Natural killer cell (primary cell): Measurements from ENCODE around the gene UNC13B. TPM values are rescaled to one million over a fixed set of nuclear protein-coding genes. Genes with fewer than 3 reads are reported as not detected.

Experiments used
- ATAC-seq, 3 donors: fragments of 150-1000 bp in 2 of 3; fragments of 200-7000 bp in 1 of 3; cut with Tn5 transposase; 1 replicate in 1 of 3; 2 replicates in 2 of 3; pipeline ENCODE4 v1.10.0; 2021; ENCODE audit warnings: mild to moderate bottlenecking in 2 of 3, moderate library complexity in 2 of 3
- DNase-seq, 2 donors: peaks; one replicate each; pipeline versions ENCODE4 v3.0.0 to v3.0.0-alpha.2; 2013 to 2021; ENCODE audit warnings: mixed read lengths in 1 of 2
- H3K27ac ChIP-seq: one replicate; pipeline ENCODE4 v1.5.1; 2013; ENCODE audit warnings: mild to moderate bottlenecking, low read length
- H3K27me3 ChIP-seq: one replicate; pipeline ENCODE4 v1.6.1; 2013; ENCODE audit warnings: low read length; ENCODE audit not compliant: control insufficient read depth, insufficient read depth
- H3K36me3 ChIP-seq: one replicate; pipeline ENCODE4 v1.6.1; 2013; ENCODE audit warnings: low read length; ENCODE audit not compliant: control insufficient read depth, insufficient read depth
- H3K4me1 ChIP-seq: one replicate; pipeline ENCODE4 v1.6.1; 2013; ENCODE audit warnings: low read length; ENCODE audit not compliant: control insufficient read depth, insufficient read depth
- H3K4me3 ChIP-seq: one replicate; pipeline ENCODE4 v1.5.1; 2013; ENCODE audit warnings: low read length
- H3K9me3 ChIP-seq: one replicate; pipeline ENCODE4 v1.6.1; 2013; ENCODE audit warnings: low read length; ENCODE audit not compliant: control insufficient read depth, insufficient read depth
- H3K27ac Mint-ChIP-seq, 2 donors: one replicate each; pipeline ENCODE4 v1.8.0; 2022; ENCODE audit warnings: mild to moderate bottlenecking in 2 of 2, mixed read lengths in 2 of 2, moderate library complexity in 1 of 2
- H3K27me3 Mint-ChIP-seq, 2 donors: one replicate each; pipeline ENCODE4 v1.8.0; 2022; ENCODE audit warnings: low read depth in 2 of 2, mixed read lengths in 2 of 2
- H3K36me3 Mint-ChIP-seq: one replicate; pipeline ENCODE4 v1.8.0; 2022; ENCODE audit warnings: mixed read lengths
- H3K4me1 Mint-ChIP-seq, 2 donors: one replicate each; pipeline ENCODE4 v1.8.0; 2022; ENCODE audit warnings: mixed read lengths in 2 of 2
- H3K4me3 Mint-ChIP-seq: one replicate; pipeline ENCODE4 v1.8.0; 2022; ENCODE audit warnings: mild to moderate bottlenecking, moderate library complexity, mixed read lengths
- H3K9me3 Mint-ChIP-seq, 2 donors: one replicate each; pipeline ENCODE4 v1.8.0; 2022; ENCODE audit warnings: mixed read lengths in 2 of 2
- WGBS: methylation state at CpG from one replicate; pipeline ENCODE4 v1.1.7; 2013; ENCODE audit warnings: missing lambda C conversion rate; ENCODE audit not compliant: insufficient coverage; 5-methylcytosine and 5-hydroxymethylcytosine counted together
- intact Hi-C: fragments of 100-400 bp; cut with micrococcal nuclease; formaldehyde crosslinking; loops from one replicate; pipeline ENCODE4 v1.14.2; 2022
- total RNA-seq, 4 donors: library from RNA; stranded (reverse); fragments of 120-200 nt in 1 of 4; gene quantifications; one replicate each; pipeline versions ENCODE4 v1.2.3 to v1.2.4, GENCODE V29; 2013 to 2022
- TF ChIP-seq, protein P1 (sequence below): fragments of 200-600 bp; IDR thresholded peaks from one replicate; pipeline ENCODE4 v1.8.0; 2022; ENCODE audit warnings: antibody characterized with exemption

UNC13B gene
- total RNA-seq, 3 donors from 2014 or later (not counting 1 experiment from before 2014, with no cell fraction given), result 0.21 to 0.78 (median 0.27) TPM

- Histone ChIP-seq H3K27me3 (no peaks in the 10 kb centered on the region), H3K27ac (no peak overlapping the region), H3K9me3 (no peaks in the 10 kb centered on the region), H3K4me3 (no peak overlapping the region), H3K4me1 (no peaks in the 10 kb centered on the region), H3K36me3 (no peaks in the 10 kb centered on the region)
- Mint-ChIP-seq H3K4me3 (no peak overlapping the region), H3K4me1 (no peaks in the 10 kb centered on the region), H3K9me3 (no peaks in the 10 kb centered on the region), H3K27ac (no peak overlapping the region), H3K27me3 (peaks cover 2 to 15% of the 10 kb centered on the region in 2 donors), H3K36me3 (no peaks in the 10 kb centered on the region)
- DNase-seq, result no peak
- no CpG with 5 or more reads among the region's 1 CpG for WGBS
- ATAC-seq, result no peak
- intact Hi-C loops, result no loop called here
- TF ChIP-seq, protein P1, sequence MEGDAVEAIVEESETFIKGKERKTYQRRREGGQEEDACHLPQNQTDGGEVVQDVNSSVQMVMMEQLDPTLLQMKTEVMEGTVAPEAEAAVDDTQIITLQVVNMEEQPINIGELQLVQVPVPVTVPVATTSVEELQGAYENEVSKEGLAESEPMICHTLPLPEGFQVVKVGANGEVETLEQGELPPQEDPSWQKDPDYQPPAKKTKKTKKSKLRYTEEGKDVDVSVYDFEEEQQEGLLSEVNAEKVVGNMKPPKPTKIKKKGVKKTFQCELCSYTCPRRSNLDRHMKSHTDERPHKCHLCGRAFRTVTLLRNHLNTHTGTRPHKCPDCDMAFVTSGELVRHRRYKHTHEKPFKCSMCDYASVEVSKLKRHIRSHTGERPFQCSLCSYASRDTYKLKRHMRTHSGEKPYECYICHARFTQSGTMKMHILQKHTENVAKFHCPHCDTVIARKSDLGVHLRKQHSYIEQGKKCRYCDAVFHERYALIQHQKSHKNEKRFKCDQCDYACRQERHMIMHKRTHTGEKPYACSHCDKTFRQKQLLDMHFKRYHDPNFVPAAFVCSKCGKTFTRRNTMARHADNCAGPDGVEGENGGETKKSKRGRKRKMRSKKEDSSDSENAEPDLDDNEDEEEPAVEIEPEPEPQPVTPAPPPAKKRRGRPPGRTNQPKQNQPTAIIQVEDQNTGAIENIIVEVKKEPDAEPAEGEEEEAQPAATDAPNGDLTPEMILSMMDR, result no peak
Measured at GRCh38 chr9:35350212-35350611, 188.4 kb downstream of the UNC13B start.

DNA sequence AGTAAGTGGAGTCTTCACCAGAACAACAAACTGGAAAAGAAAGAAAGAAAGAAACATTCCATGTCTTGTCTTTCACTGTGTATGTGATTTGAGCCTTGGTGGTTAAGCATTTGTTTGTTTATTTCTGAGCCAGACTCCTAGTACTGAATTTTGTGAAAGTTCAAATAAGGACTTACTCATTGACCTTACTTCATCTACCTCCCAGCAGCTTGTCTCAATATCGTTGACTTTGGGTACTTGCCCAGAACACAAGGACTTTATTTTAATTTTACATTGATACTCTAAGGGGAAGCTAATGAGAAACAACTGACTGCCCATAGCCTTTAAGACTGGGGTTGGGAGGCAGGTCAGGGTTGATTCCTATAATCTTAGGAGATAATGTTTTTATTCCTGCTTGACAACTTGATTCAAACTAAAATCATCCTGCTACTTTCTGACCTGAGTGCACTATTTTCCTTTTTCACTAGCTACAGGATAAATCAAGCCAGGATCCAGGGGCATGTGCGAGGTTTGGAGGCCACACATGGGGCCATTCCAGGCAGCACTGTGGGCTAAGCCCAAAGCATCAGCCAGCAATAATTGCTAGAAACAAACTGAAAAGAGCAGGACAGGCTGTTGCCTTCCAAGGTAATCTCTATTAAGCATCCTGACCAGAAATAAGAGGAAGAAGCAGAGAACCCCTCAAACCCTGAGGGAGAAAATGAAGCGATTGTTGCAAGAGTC, 189.2 kb downstream of the UNC13B start:
- Mint-ChIP-seq H3K4me1 (no peaks in the 10 kb centered on the region), H3K9me3 (no peaks in the 10 kb centered on the region), H3K4me3 (no peak overlapping the region), H3K36me3 (no peaks in the 10 kb centered on the region), H3K27me3 (peaks cover 2 to 15% of the 10 kb centered on the region in 2 donors), H3K27ac (no peak overlapping the region)
- H3K27me3 ChIP-seq, result no peaks in the 10 kb centered on the region
- no peak for DNase-seq
- H3K4me1 ChIP-seq, result no peaks in the 10 kb centered on the region
- H3K36me3 ChIP-seq, result no peaks in the 10 kb centered on the region
- TF ChIP-seq, protein P1, result no peak
- no peaks in the 10 kb centered on the region for H3K9me3 ChIP-seq
- H3K4me3 ChIP-seq, result no peak overlapping the region
- intact Hi-C loops, result no loop called here
- H3K27ac ChIP-seq, result no peak overlapping the region
- WGBS, result 100% methylated on average over 2 of the region's 3 CpGs
- no peak for ATAC-seq

DNA sequence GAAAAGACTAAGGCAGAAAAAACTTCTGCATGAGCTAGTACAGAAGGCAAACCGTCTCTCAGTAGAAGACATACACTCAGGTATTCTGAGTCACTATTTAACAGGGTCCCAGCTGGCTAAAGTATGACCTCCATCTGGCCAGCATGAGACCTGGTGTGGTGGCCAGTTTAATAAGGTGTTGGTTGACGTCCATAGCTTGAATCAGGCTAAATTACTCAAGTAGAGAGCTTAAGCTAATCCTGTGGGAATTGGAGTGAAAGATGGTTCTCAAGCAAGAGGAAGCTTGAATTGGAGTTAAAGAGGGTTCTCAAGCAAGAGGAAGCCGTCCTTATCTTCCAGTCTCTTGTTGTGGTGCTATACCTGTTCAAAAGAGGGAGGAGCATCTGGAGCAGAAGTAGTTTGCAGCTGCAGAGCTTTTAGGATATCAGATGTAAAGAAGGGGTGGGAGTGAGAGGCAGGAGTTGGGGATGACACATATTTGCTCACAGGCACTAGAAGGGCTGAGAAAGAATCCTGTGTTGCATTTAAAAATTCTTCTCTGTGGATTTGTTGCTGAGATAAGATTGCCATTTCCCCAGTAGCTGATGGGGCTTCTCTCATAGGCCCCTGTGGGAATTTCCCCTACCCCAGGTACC, 192.0 kb downstream of the UNC13B start:
- H3K36me3 ChIP-seq, result no peaks in the 10 kb centered on the region
- Mint-ChIP-seq H3K4me1 (no peaks in the 10 kb centered on the region), H3K27me3 (peaks cover 2 to 20% of the 10 kb centered on the region in 2 donors), H3K27ac (no peak overlapping the region), H3K36me3 (no peaks in the 10 kb centered on the region), H3K4me3 (no peak overlapping the region), H3K9me3 (no peaks in the 10 kb centered on the region)
- H3K27me3 ChIP-seq, result no peaks in the 10 kb centered on the region
- H3K4me1 ChIP-seq, result no peaks in the 10 kb centered on the region
- H3K9me3 ChIP-seq, result no peaks in the 10 kb centered on the region
- H3K4me3 ChIP-seq, result no peak overlapping the region
- DNase-seq, result no peak
- no peak overlapping the region for H3K27ac ChIP-seq
- ATAC-seq, result no peak
- 90% methylated on average over 3 of the region's 3 CpGs for WGBS
- TF ChIP-seq, protein P1, result no peak
- intact Hi-C loops, result no loop called here
